Epithelial cell of proximal tubule (primary cell): Measurements from ENCODE around the gene INF2. TPM values are rescaled to one million over a fixed set of nuclear protein-coding genes. Genes with fewer than 3 reads are reported as not detected.

Experiments used
- DNase-seq: peaks from one replicate; pipeline ENCODE4 v3.0.0-alpha.2; 2011; ENCODE audit warnings: low read depth
- H3K4me3 ChIP-seq: 2 replicates; pipeline ENCODE4 v1.5.1; 2011; ENCODE audit warnings: low read depth, mild to moderate bottlenecking, low read length
- CTCF ChIP-seq: conservative IDR thresholded peaks from 2 replicates; pipeline ENCODE4 v1.5.1; 2012; ENCODE audit warnings: low read depth, mild to moderate bottlenecking, low read length
- total RNA-seq: library from RNA; depleted of rRNA; stranded (reverse); fragments of >200 nt; gene quantifications from 2 replicates; pipeline ENCODE4 v1.2.3, GENCODE V29; 2015

INF2 gene
- total RNA-seq, 1 donor from 2014 or later = 100 TPM

- no peak for TF ChIP-seq CTCF
- no peak for DNase-seq
- H3K4me3 ChIP-seq = no peak overlapping the region
Observed at GRCh38 chr14:104709387-104710039, 20.1 kb downstream of the INF2 start.

GRCh38 chr14:104710071-104710735, 20.8 kb downstream of the INF2 start:
- TF ChIP-seq CTCF = no peak
- DNase-seq = no peak

GRCh38 chr14:104712881-104713734, 23.7 kb downstream of the INF2 start:
- no peak overlapping the region for H3K4me3 ChIP-seq
- TF ChIP-seq CTCF = no peak
- no peak for DNase-seq

More at GRCh38 chr14:104710071-104710735, 20.8 kb downstream of the INF2 start:
- no peak overlapping the region for H3K4me3 ChIP-seq

GRCh38 chr14:104714066-104714465, 24.6 kb downstream of the INF2 start:
- DNase-seq = no peak
- TF ChIP-seq CTCF = no peak
- no peak overlapping the region for H3K4me3 ChIP-seq

DNA sequence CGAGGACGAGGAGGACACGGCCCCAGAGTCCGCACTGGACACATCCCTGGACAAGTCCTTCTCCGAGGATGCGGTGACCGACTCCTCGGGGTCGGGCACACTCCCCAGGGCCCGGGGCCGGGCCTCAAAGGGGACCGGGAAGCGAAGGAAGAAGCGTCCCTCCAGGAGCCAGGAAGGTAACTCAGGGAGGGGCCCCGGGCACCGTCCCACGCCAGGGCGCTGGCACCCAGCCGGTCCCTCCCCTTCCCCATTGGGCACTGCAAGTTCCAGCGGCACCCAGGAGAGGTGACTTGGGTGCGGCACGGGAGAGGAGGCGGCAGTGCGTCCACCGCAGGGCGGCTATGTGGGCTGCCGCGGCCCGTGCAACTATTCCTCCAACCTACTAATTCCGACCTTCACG, 25.3 kb downstream of the INF2 start:
- H3K4me3 ChIP-seq = no peak overlapping the region
- no peak for TF ChIP-seq CTCF
- no peak for DNase-seq

- H3K4me3 ChIP-seq = no peak overlapping the region
- DNase-seq = no peak
- TF ChIP-seq CTCF = no peak
Observed at GRCh38 chr14:104715416-104715815, 26.0 kb downstream of the INF2 start.
